OCI-LY3 (cell line): Measurements from ENCODE around the gene TOP1.
A peak's percentile ranks its signal among the peaks of the same experiment; 100 is the strongest.

Source experiments
- H2AFZ ChIP-seq: fragments of 200-600, 300-600 bp; shearing (Covaris generic); 2 replicates; pipeline ENCODE4 v1.6.0; 2014; ENCODE audit warnings: antibody characterized with exemption, low read depth, low read length
- H3K27ac ChIP-seq: fragments of 200-600, 300-600 bp; sonication (generic); 2 replicates; pipeline ENCODE4 v1.5.1; 2014; ENCODE audit warnings: mild to moderate bottlenecking, low read length, moderate library complexity, mixed read lengths
- H3K27me3 ChIP-seq: fragments of 200-600, 300-600 bp; sonication (generic); 2 replicates; pipeline ENCODE4 v1.6.1; 2014; ENCODE audit warnings: low read depth, low read length, mixed read lengths
- H3K36me3 ChIP-seq: fragments of 200-600, 300-600 bp; sonication (generic); replicated peaks from 2 replicates; pipeline ENCODE3; 2014; ENCODE audit warnings: low read depth, low read length, mixed read lengths
- H3K4me1 ChIP-seq: fragments of 300-600, 200-600 bp; sonication (generic); 2 replicates; pipeline ENCODE4 v1.6.1; 2014; ENCODE audit warnings: low read length, mixed read lengths
- H3K4me2 ChIP-seq: fragments of 200-600, 300-600 bp; sonication (generic); 2 replicates; pipeline ENCODE4 v1.6.1; 2014; ENCODE audit warnings: low read length, mixed read lengths
- H3K4me3 ChIP-seq: fragments of 300-600, 200-600 bp; sonication (generic); 2 replicates; pipeline ENCODE4 v1.5.1; 2014; ENCODE audit warnings: antibody characterized with exemption, mild to moderate bottlenecking, low read length, moderate library complexity
- H3K79me2 ChIP-seq: fragments of 300-600, 200-600 bp; shearing (Covaris generic); 2 replicates; pipeline ENCODE4 v1.6.1; 2014; ENCODE audit warnings: mild to moderate bottlenecking, low read length, mixed read lengths
- H3K9ac ChIP-seq: fragments of 300-600, 200-600 bp; shearing (Covaris generic); 2 replicates; pipeline ENCODE4 v1.6.0; 2014; ENCODE audit warnings: mild to moderate bottlenecking, low read length, moderate library complexity
- H3K9me3 ChIP-seq: fragments of 200-600, 300-600 bp; shearing (Covaris generic); 2 replicates; pipeline ENCODE4 v1.6.1; 2014; ENCODE audit warnings: low read length, mixed read lengths; ENCODE audit not compliant: insufficient read depth
- H4K20me1 ChIP-seq: fragments of 200-600, 300-600 bp; sonication (generic); 2 replicates; pipeline ENCODE4 v1.6.1; 2016; ENCODE audit warnings: low read length, mixed read lengths; ENCODE audit not compliant: insufficient read depth
- EZH2phosphoT487 ChIP-seq: fragments of 200-600 bp; shearing (Covaris generic); IDR thresholded peaks from 2 replicates; pipeline ENCODE4 v1.6.1; 2018; ENCODE audit warnings: antibody characterized with exemption, mixed run types, low read depth
- TF ChIP-seq, protein P1 (sequence below): fragments of 200-600, 300-600 bp; sonication (generic); IDR thresholded peaks from 2 replicates; pipeline ENCODE4 v1.5.1; 2014; ENCODE audit warnings: antibody characterized with exemption, low read length, low read depth

Gene TOP1

DNA sequence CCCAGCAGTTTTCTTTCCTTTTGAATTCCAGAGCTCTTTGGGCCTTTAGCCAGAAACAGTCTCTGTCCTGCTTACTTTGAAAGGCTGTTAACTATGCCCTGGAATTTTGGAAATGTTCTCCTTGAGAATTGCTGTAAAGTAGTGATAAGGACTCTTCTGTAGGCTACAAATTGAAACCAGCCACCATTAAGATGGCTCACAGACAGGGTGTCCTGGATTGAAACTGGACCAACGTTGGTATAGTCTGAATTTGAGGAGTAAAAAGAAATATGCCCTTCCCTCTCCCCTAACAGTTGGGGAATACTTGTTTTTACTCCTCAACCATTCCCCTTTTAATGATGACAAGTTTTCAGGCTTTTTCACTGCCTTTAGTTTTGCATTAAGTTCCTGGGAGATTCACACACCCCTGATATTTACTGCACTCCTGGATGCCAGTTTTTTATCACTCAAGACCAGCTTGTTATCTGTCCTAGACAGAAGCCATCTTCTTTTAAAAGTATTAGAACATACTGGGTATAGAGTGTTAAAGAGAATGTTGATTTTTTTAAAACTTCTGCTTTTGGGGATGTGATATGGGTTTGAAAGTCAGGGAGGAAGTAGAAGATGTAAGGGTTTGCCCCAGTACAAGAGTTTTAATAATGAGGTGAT is 21.9 kb downstream of the TOP1 start:
- H3K79me2 ChIP-seq = peaks cover 100% of the 10 kb centered on the region
- peak overlapping the region; percentile 74 for H3K9ac ChIP-seq
- H4K20me1 ChIP-seq = peaks cover 50% of the 10 kb centered on the region
- no peak for TF ChIP-seq EZH2phosphoT487
- TF ChIP-seq, protein P1, sequence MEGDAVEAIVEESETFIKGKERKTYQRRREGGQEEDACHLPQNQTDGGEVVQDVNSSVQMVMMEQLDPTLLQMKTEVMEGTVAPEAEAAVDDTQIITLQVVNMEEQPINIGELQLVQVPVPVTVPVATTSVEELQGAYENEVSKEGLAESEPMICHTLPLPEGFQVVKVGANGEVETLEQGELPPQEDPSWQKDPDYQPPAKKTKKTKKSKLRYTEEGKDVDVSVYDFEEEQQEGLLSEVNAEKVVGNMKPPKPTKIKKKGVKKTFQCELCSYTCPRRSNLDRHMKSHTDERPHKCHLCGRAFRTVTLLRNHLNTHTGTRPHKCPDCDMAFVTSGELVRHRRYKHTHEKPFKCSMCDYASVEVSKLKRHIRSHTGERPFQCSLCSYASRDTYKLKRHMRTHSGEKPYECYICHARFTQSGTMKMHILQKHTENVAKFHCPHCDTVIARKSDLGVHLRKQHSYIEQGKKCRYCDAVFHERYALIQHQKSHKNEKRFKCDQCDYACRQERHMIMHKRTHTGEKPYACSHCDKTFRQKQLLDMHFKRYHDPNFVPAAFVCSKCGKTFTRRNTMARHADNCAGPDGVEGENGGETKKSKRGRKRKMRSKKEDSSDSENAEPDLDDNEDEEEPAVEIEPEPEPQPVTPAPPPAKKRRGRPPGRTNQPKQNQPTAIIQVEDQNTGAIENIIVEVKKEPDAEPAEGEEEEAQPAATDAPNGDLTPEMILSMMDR = no peak
- peaks cover 93% of the 10 kb centered on the region for H3K4me1 ChIP-seq
- H3K36me3 ChIP-seq = peaks cover 41% of the 10 kb centered on the region
- no peak overlapping the region for H2AFZ ChIP-seq
- H3K4me3 ChIP-seq = peak overlapping the region; percentile 53
- peaks cover 8% of the 10 kb centered on the region for H3K9me3 ChIP-seq
- peak overlapping the region; percentile 90 for H3K4me2 ChIP-seq
- H3K27ac ChIP-seq = peak overlapping the region; percentile 90
- no peaks in the 10 kb centered on the region for H3K27me3 ChIP-seq

DNA sequence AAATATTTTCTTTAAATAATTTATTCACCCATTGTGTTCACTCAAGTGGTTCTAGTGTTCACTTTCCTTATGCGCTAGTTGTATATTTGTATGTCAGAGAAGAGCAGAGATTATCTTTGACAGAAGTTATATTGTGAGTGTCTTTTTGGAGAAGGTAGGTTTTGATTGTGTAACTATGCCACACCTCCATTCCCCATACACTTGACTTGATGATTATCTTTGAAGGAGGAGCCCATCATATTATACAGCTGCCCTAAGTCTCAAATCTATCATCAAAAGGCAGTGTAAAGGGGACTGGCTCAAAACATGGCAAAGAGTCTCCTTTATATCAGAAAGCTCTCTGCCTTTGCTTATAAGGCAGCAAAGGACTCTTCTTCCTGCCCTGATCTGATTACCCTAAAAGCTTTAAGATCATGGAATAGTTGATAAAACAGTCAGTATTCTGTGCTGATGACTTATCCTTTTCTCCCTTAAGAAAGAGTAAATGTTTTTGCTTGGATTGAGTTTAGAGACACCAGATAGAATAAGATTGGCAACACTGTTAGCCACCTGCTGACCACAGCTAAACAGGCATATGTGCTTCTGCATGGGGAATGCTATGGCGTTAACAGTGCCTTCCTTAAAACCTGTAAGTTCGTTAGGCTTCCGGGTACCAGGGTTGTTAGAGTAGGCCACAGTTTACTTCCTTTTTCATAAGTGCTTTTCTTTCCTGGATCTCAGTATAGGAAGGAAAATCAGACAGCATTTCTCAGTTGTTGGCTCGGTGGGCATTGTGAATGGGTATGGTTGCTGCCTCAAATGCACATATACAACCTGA is 22.6 kb downstream of the TOP1 start:
- peaks cover 92% of the 10 kb centered on the region for H3K4me1 ChIP-seq
- H3K27ac ChIP-seq = peak overlapping the region; percentile 90
- peak overlapping the region; percentile 90 for H3K4me2 ChIP-seq

DNA sequence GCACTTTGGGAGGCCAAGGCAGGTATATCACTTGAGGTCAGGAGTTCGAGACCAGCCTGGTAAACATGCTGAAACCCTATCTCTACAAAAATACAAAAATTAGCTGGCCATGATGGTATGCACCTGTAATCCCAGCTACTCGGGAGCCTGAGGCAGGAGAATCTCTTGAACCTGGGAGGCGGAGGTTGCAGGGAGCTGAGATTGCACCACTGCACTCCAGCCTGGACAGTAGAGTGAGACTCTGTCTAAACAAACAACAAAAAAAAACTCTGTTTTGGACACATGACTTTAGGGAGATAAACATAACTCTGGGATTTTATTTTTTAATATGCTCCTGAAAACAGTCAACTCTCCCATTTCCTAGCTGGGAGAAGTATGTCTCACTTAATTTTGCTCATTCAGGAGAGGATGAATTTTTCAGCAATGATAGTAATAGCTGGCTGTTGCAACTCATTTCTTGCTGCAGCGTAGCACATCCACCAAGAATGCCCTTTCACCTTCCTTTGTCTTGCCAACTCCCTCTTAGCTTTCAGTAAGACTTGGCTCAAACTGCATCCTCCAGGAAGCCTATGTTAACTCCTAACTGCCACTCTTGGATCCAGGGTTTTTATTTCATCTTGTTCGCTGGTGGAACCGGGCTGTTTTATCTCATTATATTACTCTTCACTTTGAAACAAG is 24.3 kb downstream of the TOP1 start:
- no peak overlapping the region for H2AFZ ChIP-seq
- H3K27ac ChIP-seq = no peak overlapping the region
- H3K9me3 ChIP-seq = peaks cover 8% of the 10 kb centered on the region
- H3K27me3 ChIP-seq = no peaks in the 10 kb centered on the region
- H4K20me1 ChIP-seq = peaks cover 50% of the 10 kb centered on the region
- TF ChIP-seq, protein P1 = no peak
- TF ChIP-seq EZH2phosphoT487 = no peak
- peaks cover 100% of the 10 kb centered on the region for H3K79me2 ChIP-seq
- no peak overlapping the region for H3K4me2 ChIP-seq
- H3K9ac ChIP-seq = no peak overlapping the region
- H3K4me1 ChIP-seq = peaks cover 75% of the 10 kb centered on the region
- H3K4me3 ChIP-seq = no peak overlapping the region
- H3K36me3 ChIP-seq = peaks cover 57% of the 10 kb centered on the region

More for the DNA sequence above, 22.6 kb downstream of the TOP1 start:
- no peaks in the 10 kb centered on the region for H3K27me3 ChIP-seq
- no peak for TF ChIP-seq EZH2phosphoT487
- TF ChIP-seq, protein P1 = no peak
- peak overlapping the region; percentile 74 for H3K9ac ChIP-seq
- H3K36me3 ChIP-seq = peaks cover 47% of the 10 kb centered on the region
- H2AFZ ChIP-seq = no peak overlapping the region
- peaks cover 8% of the 10 kb centered on the region for H3K9me3 ChIP-seq
- peaks cover 100% of the 10 kb centered on the region for H3K79me2 ChIP-seq
- H4K20me1 ChIP-seq = peaks cover 49% of the 10 kb centered on the region
- H3K4me3 ChIP-seq = peak overlapping the region; percentile 53
